ENCODE measurements around the gene TDRD15. TPM values are rescaled to one million over a fixed set of nuclear protein-coding genes. Genes with fewer than 3 reads are reported as not detected.

TDRD15 gene
- total and polyA plus RNA-seq, 2 of the 4 experiments (the other 2 are of a cell fraction), result not detected

DNA sequence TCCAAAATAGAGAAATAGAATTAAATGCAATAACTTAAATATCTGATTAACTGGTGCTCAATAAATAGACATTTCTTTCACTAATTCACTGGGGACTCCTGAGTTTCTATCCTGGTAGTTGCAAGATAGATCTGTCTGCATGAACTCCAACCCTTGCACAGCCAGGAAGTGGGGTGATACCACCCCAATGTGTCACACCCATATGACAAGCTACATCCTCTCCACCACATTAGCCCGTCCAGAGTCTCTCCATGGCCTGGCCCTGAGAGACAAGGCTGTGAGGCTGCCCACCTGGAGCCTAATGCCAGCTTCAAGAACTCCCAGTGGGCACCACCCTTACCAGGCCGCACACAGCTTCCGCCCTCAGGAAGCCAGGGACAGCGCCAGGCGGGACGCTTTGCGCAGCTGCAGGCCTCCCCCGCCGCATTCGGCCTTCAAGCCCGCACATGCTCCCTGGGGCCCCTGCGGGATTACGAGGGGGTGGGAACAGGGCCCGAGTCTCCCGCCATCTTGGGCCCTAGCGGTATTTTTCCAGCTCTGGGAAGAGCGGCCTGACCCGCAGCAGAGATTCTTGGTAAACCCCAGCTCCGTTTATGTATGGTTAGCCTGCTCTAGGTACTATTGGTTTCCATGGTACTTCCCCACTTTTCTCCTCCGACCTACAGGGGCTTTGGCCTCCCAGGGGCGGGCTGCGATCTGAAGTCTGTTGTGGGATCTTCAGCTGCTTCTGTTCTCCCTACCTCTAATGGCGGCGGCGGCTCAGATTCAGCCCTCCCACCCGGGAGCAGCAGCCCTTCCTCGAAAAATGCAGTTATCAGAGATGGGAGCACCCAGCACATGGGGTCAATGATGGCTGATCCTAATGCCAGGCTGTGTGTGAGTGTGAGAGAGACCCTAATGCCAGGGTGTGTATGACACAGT, at the start of gene TDRD15 (continued):
- TF ChIP-seq SMC3 (IDR thresholded peaks at IDR 0.05; ENCODE audit: low read depth, low read length), result no peak
- no peak for TF ChIP-seq MAZ (IDR thresholded peaks at IDR 0.05; ENCODE audit: borderline replicate concordance, low read depth, low read length)

- Histone ChIP-seq H3K4me2 (ENCODE audit: low read depth, low read length) (no peak overlapping the region), H4K8ac (ENCODE audit: low read depth in 2 of 2, low read length in 2 of 2) (no peak overlapping the region), H3K27ac (ENCODE audit: insufficient read depth, low read length) (no peak overlapping the region), H3K9me3 (ENCODE audit: control insufficient read depth, insufficient read depth, low read length) (no peaks in the 10 kb centered on the region), H3K4me3 (ENCODE audit: insufficient read depth, low read depth, low read length) (no peak overlapping the region), H3K9me1 (ENCODE audit: insufficient read depth, low read length) (no peaks in the 10 kb centered on the region), H3K36me3 (ENCODE audit: control insufficient read depth, insufficient read depth, low read length) (no peaks in the 10 kb centered on the region), H3K4me1 (ENCODE audit: control insufficient read depth, insufficient read depth, low read length) (no peaks in the 10 kb centered on the region), H3K9ac (ENCODE audit: low read depth, low read length) (no peak overlapping the region), H3K18ac (ENCODE audit: low read depth, low read length) (no peak overlapping the region), H2BK120ac (ENCODE audit: low read depth, low read length) (no peak overlapping the region), H3K79me1 (ENCODE audit: low read depth in 1 of 2, low read length in 2 of 2) (no peaks in the 10 kb centered on the region), H3K27me3 (ENCODE audit: control insufficient read depth, insufficient read depth, low read length) (no peaks in the 10 kb centered on the region), H2AFZ (replicated peaks; ENCODE audit: low read length, poor library complexity) (no peak overlapping the region), H3K4ac (ENCODE audit: low read depth, low read length) (no peak overlapping the region), H4K5ac (ENCODE audit: low read depth, low read length) (no peak overlapping the region), H4K91ac (ENCODE audit: insufficient read depth, low read depth, low read length) (no peak overlapping the region), H3K56ac (ENCODE audit: extremely low read depth, insufficient read depth, low read length) (no peak overlapping the region), H2BK5ac (ENCODE audit: low read depth, low read length, poor library complexity, severe bottlenecking) (no peak overlapping the region), H4K20me1 (ENCODE audit: insufficient read depth, low read length) (no peaks in the 10 kb centered on the region), H2BK20ac (ENCODE audit: low read depth, low read length) (no peak overlapping the region), H3K23ac (ENCODE audit: low read depth, low read length) (no peak overlapping the region), H2AK9ac (replicated peaks; ENCODE audit: low read depth, low read length, poor library complexity) (no peak overlapping the region), H2AK5ac (ENCODE audit: low read depth, low read length) (no peak overlapping the region), H2BK15ac (ENCODE audit: low read depth, low read length) (no peak overlapping the region), H3K14ac (replicated peaks; ENCODE audit: low read depth, low read length) (no peak overlapping the region)
- POLR2A ChIA-PET (ENCODE audit: unreplicated experiment), result no interaction called here
- dilution Hi-C loops (cut with HindIII; ENCODE audit: low sequenced_read_pairs, unreplicated experiment), result no loop called here
- in situ Hi-C loops (cut with MboI; ENCODE audit: low sequenced_read_pairs), result no loop called here
- TF ChIP-seq SMC3 (IDR thresholded peaks at IDR 0.05; ENCODE audit: low read depth, low read length), result no peak
- no peak for TF ChIP-seq MAFK (IDR thresholded peaks at IDR 0.05; ENCODE audit: low read depth, low read length)
- no peak for TF ChIP-seq CHD1 (IDR thresholded peaks at IDR 0.05; ENCODE audit: low read depth, low read length)
- TF ChIP-seq RFX5 (IDR thresholded peaks at IDR 0.05; ENCODE audit: low read depth, low read length), result no peak
- no peak for TF ChIP-seq RCOR1 (IDR thresholded peaks at IDR 0.05; ENCODE audit: insufficient replicate concordance, low read length)
- TF ChIP-seq USF2 (IDR thresholded peaks at IDR 0.05; ENCODE audit: low read depth, low read length), result no peak
- TF ChIP-seq, protein P1, sequence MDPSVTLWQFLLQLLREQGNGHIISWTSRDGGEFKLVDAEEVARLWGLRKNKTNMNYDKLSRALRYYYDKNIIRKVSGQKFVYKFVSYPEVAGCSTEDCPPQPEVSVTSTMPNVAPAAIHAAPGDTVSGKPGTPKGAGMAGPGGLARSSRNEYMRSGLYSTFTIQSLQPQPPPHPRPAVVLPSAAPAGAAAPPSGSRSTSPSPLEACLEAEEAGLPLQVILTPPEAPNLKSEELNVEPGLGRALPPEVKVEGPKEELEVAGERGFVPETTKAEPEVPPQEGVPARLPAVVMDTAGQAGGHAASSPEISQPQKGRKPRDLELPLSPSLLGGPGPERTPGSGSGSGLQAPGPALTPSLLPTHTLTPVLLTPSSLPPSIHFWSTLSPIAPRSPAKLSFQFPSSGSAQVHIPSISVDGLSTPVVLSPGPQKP (IDR thresholded peaks at IDR 0.05; ENCODE audit: borderline replicate concordance, low read depth, low read length), result no peak
- no peak for TF ChIP-seq RAD21 (IDR thresholded peaks at IDR 0.05; ENCODE audit: low read length)
- TF ChIP-seq POLR2A (IDR thresholded peaks at IDR 0.05; ENCODE audit: low read depth, low read length), result no peak
- no peak for TF ChIP-seq CEBPB (IDR thresholded peaks at IDR 0.05; ENCODE audit: low read depth, low read length)
- no peak for TF ChIP-seq MAZ (IDR thresholded peaks at IDR 0.05; ENCODE audit: borderline replicate concordance, low read depth, low read length)
- no peak for TF ChIP-seq FOS (IDR thresholded peaks at IDR 0.05; ENCODE audit: low read depth, low read length)
- ATAC-seq (ENCODE audit: low read depth), result no peak
- no CpG with 5 or more reads among the region's 1 CpG for WGBS, 2 experiments (ENCODE audit: extremely low coverage in 2 of 2, insufficient read length in 1 of 2)
- no TSS peak for BruUV-seq (replicated peaks)
- intact Hi-C loops (cut with micrococcal nuclease), result no loop called here
- DNase-seq, result no peak
- CTCF ChIA-PET, result interaction anchor here (0.7 to 0.8 kb wide), 2 partner anchors 228 to 1183 kb away, joined by 3 read pairs; no protein-coding TSS in a partner anchor
These were observed 45.5 kb upstream of the TDRD15 start for GRCh38 chr2:21078296-21078695.
